NOMO-1 treated with dmso at 0.1 percent for 144 hours (cell line): ENCODE data around the gene DTL.
"Not testable (repeated sequence)": the region's sequence is repeated elsewhere in the genome, so short reads cannot be mapped to it uniquely, and the experiment has no call there.

ENCODE experiments used
- DNase-seq: peaks from one replicate; lab custom pipeline; 2025; ENCODE audit not compliant: unreplicated experiment; lab: John Stamatoyannopoulos, UW

DTL gene, protein sequence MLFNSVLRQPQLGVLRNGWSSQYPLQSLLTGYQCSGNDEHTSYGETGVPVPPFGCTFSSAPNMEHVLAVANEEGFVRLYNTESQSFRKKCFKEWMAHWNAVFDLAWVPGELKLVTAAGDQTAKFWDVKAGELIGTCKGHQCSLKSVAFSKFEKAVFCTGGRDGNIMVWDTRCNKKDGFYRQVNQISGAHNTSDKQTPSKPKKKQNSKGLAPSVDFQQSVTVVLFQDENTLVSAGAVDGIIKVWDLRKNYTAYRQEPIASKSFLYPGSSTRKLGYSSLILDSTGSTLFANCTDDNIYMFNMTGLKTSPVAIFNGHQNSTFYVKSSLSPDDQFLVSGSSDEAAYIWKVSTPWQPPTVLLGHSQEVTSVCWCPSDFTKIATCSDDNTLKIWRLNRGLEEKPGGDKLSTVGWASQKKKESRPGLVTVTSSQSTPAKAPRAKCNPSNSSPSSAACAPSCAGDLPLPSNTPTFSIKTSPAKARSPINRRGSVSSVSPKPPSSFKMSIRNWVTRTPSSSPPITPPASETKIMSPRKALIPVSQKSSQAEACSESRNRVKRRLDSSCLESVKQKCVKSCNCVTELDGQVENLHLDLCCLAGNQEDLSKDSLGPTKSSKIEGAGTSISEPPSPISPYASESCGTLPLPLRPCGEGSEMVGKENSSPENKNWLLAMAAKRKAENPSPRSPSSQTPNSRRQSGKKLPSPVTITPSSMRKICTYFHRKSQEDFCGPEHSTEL

DNA sequence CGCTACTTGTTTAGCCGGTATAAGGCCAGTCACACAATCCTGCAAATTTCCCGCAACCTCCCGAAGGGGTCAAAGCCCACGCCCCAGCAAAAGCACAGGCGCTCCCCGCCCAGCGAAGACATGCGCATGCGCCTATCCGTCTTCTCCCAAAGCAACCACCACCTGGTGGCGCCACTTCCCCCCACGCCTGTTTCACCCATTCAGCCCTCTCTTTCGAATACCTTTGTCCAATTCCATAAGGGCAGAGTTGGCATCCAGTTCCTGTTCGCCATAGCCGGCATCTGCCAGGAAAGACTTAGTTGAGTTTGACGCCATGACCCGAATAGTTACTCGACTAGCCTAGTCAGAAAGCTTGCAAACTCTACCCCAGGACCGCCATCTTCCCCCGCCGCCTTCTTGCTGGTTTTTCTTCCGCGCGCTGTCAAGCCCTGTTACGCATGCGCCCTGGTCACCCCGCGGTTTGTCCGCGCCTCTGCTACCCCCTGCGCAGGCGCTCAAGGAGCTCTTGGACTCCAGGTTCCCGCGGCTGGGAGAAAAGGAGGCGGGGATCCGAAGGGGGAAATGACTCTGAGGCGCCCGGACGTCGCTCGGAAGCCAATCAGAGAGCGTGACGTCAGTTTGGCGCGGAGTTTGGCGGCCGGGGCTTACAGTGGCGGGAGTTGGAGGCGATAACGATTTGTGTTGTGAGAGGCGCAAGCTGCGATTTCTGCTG, at the start of gene DTL, which contains the start of gene INTS7:
Gene DTL, plus strand, starts transcription at position 626 of the 712 bp plus-strand sequence. CDS start 143 bp downstream, outside the sequence.
Gene INTS7, minus strand, starts transcription at position 435 of the 712 bp plus-strand sequence. Its CDS starts 120 bp downstream, at position 315.
- DNase-seq: peak; percentile 100

DNA sequence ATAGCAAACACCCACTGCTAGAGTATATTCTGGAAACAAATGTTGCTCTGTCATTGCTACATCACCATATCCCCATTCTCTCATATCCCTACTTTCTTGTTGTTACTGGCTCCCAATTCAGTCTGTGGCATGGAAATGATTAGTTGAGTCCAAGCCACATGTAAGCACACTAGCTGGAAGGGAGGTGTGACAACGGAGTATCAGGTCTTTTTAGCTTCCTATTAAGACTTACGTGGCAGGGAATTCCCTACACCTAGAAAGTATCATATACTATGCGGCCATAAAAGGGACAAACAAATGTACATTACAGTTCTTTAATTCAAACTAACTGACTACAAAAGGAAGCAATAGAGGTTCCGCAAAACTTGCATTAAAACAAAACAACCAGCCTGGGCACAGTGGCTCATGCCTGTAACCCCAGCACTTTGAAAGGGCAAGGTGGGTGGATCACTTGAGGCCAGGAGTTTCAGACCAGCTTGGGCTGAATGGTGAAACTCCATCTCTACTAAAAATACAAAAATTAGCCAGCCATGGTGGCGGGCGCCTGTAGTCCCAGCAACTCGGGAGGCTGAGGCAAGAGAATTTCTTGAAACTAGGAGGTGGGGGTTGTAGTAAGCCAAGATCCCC, 48.8 kb upstream of the DTL start:
- no peak for DNase-seq

DNA sequence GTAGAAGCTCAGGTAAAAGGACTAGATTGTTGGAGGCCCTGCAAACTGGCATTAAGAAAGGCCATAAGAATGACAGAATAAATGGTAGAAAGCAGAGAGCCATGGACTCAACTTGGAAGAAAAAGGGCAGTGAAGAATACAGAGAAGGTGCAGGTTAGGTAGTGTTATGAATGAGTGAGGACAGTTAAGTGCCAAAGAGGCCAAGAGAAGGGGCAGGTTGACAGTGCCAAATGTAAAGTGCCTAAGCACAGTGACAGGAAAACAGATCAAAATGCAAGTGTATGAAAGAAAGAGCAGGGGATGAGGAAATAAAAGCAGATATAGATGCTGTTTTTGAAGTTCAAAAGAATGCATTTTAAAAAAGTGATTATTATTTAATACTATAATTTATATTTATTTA, 43.9 kb upstream of the DTL start:
- DNase-seq: no peak

DNA sequence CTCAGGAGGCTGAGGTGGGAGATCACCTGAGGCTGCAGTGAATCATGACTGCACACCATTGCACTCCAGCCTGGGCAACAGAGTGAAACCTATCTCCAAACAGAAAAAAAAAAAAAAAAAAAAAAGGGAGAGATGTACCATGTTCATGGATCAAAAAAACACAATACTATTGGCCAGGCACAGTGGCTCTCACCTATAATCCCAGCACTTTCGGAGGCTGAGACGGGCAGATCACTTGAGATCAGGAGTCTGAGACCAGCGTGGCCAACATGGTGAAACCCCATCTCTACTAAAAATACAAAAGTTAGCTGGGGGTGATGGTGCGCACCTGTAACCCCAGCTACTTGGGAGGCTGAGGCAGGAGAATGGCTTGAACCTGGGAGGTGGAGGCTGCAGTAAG, 38.1 kb upstream of the DTL start:
- not testable (repeated sequence) for DNase-seq

DNA sequence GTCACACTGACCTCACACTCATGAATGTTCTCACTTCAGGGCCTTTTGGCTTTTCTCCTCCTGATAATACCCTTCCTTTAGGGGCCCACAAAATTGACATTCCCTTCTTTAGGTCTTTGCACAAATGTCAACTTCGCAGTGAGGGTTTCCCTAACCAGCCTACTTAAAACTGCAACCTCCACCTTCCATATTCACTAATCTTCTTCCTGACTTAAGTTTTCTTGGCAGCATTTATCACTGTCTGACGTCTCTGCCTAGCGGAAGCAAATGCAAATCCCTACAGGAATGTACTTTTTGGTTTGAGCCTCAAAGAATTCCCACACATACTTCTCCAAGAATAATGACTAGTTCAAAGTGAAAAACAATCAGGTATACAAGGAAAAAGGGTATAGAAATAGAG, 33.0 kb upstream of the DTL start:
- DNase-seq: no peak

DNA sequence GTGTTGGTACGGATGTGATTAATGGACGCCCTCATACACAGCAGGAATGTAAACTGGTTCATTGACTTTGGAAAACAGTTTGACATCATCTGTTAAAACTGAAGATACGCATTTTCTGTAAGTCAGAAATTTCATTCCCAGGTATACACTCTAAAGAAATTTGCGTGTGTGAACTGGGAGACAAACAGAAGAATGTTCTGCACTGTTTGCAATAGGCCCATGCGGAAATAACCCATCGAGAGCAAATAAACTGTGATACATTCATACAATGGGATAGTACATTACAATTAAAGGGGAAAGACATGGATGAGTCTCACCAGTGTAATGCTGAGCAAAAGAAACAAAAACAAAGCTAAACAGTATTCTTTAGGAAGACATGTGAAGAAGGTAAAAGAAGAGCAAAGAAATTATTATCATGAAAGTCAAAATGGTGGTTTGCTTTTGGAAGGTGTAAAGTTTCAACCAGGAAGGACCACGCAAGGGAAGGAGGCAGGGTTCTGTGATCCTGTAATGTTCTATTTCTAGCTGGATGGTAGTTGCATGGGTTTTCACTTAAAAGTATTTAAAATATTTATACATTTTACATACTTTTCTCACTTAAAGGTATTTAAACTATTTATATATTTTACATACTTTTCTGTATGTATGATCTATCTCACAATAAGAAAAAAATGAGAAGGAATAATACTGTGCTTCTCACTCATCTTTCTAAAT, 30.5 kb upstream of the DTL start:
- DNase-seq: no peak

DNA sequence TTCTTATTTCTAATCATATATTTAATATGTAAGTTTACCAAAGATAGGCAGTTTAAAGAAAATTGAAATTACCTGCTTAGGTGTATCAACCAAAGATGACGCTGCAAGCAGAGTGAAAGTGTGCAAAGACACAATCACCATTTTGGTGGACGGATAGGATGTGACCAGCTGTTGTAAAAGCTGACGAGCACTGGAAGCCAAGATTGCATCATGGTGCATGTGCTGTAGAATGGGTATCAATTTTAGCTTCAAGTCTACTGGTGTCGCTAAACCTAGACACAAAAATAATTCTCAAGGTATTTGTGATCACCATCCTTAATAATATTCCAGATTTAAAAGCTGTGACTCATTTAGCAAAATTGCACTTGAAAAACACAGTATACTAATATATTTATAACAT, 28.4 kb upstream of the DTL start:
- DNase-seq: no peak

DNA sequence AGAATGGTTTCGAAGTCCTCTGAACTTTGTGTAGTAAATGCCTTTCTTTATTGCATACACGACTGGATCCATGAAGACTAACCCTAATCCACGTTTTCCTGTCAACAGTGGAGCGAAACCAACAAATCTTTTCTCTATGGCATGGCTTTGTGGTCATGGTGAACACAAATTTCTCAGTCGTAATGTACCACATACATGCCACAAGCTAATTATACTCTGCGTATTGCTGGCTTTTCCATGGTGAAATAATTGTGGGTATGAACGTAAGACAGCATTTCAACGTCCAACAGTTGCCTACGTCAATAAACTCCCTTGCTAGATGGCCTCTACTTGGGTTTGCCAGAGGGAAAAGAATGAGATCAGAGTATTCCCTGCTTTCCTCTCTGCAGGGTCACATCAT, 27.7 kb upstream of the DTL start:
- DNase-seq: no peak

DNA sequence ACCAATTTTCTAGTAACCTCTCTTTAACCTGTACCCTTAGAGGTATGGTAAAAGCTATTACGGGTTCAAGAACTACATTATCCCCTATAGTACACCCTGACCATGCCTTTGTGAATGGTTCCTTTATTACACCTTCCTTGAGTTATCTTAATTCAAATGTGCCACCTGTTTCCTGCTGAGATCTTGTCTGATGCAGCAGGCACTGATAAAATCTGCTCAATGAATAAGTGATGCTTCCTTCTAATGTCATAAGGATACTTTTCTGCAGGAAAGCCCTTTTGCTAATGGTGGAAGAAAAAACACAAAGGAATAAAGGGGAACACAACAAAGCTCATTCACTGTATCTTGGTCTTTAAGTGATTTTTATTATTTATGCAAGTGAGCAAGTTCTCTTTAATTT, 26.0 kb upstream of the DTL start:
- DNase-seq: no peak

DNA sequence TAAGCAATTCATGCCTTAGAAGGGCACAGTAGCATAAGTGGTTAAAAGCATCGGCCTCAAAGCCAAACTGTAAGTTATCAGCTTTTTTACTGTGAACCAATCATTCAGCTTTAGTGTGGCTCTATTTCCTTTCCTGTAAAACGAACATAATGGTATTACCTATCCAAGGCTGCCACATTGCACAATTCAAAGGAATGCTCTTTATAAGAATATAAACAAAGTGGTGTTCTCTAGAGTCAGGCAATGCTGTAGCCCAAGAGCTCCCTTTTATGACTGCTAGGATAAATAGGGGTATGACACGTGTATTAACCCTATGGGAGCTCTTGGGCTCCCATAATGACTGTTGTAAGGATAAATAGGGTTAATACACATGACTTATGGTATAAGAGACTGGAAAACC, 25.5 kb upstream of the DTL start:
- DNase-seq: no peak

DNA sequence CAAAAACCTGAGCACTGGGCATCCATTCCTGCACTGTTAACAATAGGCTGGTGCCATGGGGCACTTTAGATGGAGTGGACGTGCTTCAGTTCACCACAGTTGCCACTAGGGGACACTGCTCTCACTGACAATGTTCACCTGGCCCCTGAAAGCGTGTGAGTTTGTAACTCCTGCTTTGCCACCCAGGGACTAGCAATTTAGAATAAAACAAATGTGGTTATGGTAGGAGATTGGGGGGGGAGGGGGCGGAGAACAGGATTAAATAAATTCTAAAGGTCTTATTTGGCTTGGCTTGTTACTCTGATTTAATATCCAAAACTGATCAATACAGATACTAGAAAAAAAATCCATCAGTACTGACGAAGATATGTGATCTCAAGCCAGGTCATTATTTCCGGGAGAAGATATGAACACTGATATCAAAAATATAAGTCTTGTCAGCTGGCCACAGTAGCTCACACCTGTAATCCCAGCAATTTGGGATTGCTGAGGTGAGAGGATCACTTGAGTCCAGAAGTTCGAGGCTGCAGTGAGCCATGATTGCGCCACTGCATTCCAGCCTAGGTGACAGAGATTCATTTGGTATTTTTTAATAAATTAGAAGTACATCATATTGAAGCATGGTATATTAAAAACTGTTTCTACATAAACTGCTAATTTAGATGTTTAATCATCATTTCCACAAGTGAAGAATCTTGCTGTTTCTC, 23.4 kb upstream of the DTL start:
- DNase-seq: no peak

DNA sequence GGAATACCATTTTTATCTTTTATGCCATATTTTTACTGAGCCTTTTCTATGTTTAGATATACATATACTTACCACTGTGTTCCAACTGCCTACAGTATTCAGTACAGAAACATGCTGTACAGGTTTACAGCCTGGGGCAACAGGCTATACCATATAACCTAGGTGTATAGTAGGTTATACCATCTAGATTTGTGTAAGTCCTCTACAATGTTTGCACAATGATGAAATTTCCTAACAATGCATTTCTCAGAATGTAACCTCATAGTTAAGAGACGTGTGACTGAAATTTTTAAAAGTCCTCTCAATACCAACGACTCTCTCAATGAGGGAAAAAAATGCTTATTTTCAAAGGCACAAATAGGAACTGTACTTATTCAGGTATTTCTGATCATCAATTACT, 21.9 kb upstream of the DTL start:
- no peak for DNase-seq

DNA sequence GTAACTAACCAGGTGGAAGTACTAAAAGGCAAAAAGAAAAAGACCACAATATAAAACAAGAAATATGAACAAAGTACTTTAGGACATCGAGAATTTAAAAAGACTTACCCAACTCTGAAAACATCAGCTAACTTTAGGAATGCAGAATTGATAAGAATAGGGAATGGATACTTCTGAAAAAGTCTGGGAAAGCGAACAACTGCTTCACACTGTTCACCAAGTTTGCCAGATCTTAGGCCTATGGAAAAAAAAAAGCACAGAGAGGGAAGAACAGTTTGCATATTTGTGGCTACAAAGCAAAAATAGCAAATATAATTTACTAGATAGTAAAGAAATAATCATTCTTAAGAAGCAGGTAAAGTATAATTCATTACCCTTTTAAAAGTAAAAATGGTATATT, 14.6 kb upstream of the DTL start:
- no peak for DNase-seq

DNA sequence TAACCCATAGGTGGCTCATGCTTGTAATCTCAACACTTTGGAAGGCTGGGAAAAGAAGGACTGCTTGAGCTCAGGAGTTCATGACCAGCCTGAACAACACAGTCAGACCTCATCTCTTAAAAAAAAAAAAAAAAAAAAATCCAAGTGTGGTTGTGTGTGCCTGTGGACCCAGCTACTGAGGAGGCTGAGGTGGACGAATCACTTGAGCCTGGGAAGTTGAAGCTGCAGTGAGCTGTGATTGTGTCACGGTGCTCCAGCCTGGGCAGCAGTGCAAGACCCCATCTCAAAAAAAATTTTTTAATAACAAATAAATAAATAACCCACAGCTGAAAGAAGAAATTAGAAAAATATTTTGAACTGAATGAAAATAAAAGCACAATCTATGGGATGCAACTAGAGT, 14.0 kb upstream of the DTL start:
- no peak for DNase-seq

DNA sequence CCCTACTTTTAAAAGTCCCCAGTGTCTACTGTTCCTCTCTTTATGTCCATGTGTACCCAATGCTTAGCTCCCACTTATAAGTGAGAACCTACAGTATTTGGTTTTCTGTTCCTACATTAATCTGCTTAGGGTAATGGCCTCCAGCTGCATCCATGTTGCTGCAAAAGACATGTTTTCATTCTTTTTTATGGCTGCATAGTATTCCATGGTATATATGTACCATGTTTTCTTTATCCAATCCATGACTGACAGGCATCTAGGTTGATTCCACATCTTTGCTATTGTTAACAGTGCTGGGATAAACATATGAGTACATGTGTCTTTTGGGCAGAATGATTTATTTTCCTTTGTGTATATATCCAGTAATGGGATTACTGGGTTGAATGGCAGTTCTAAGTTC, 12.6 kb upstream of the DTL start:
- not testable (repeated sequence) for DNase-seq

DNA sequence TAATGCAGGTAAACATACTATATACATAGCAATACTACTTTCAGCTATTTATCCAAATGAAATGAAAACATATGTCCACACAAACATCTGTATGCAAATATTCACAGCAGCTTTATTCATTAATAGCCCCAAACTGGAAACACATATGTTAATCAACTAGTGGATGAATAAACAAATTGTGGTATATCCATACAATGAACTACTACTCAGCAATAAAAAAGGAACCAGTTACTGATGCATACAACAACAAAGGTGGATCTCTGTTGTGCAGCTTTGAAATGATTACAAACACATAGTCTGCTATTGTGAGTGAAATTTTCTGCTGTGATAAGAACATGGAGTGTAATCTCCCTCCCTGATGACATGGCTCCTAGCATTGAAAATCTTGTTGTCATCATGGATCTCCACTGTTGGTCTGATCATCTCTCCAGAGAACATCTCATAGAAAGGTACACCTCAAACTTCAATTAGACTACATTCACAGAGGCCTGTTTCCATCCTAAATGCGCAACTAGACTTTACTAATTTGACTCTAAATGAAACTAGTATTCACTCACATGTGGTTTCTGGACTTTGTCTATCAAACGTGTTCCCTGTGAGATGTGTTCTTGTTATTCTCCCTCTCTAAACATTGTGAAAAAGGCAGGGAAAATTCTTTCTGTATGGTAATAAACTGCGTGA, 10.9 kb upstream of the DTL start:
- DNase-seq: no peak

DNA sequence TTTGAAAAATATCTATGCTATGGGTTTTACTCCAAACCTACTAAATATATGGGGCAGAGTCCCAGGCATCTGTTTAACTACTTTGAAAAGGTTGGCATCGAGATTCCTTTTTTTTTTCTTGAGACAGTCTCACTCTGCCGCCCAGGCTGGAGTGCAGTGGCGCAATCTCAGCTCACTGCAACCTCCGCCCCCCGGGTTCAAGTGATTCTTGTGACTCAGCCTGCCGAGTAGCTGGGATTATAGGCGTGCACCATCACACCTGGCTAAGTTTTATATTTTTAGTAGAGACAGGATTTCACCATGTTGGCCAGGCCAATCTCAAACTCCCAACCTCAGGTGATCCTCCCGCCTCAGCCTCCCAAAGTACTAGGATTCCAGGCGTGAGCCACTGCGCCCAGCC, 7.8 kb upstream of the DTL start:
- not testable (repeated sequence) for DNase-seq

DNA sequence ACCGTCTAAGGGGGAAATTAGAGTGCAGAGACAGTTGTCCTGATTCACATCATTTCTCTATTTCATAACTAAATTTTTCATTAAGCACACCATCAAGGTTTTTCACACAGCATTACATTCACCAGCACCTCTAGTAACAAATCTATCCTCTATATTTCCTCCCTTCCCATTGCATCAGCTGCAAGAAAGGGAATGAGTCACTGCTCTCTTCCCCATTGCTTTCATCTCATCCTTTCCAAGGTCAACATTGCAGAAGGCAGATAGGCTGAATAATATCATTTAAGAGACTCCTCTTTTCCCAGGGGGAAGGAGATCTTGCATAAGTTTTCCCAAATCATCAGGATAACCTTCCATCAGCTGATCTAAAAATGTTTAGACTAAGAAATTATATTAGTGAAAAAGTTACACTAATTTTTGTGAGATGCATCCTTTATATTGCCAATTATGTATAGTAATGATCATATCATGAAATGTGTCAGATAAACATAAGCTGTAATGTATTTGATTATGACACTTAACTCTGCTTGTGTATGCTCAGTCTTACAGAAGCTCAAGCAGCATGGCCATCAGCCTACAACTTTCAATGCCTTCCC, 4.5 kb upstream of the DTL start:
- no peak for DNase-seq

DNA sequence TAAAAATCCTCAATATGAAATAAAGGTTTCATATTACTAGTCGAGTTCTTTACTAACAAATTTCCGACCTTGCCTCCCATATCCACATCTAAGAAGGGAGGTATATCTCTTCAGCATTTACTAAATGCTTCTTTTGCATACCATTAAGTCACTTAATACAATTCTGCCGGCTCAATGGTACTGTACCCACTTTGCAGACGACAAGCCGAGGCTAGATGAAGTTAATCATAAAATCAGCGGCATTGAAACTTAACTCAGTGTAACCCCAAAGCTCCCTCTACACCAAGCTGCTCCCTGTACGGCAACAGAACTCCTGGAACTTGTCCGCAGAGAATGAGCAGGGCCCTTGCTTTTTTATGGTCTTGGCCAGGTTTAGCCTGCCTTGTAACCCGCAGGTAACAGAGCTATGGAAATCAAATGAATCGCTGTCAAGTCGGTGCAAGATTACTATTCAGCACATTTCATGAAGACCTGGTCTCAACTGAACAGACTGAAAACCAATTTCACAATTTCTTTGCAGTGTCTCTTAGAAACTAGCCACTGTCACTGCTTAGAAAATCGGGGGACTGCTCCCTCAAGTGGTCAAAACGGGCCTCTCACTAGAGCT, 929 bp upstream of the DTL start:
- DNase-seq: no peak
